Gastroesophageal sphincter (tissue), 4 donors: ENCODE measurements around the gene OR4D10. TPM values are rescaled to one million over a fixed set of nuclear protein-coding genes. Genes with fewer than 3 reads are reported as not detected.

ENCODE experiments used
- ATAC-seq: fragments of 150-250 bp; one replicate; pipeline ENCODE4 v1.9.1; 2016; ENCODE audit warnings: mild to moderate bottlenecking, moderate library complexity
- H3K27ac ChIP-seq, 4 donors: fragments of 200-600 bp; sonication (generic) in 3 of 4; 1 replicate in 3 of 4; 2 replicates in 1 of 4; pipeline ENCODE4 v1.5.1; 2016 to 2019
- H3K27me3 ChIP-seq: fragments of 200-600 bp; sonication (generic); one replicate; pipeline ENCODE4 v1.5.1; 2019
- H3K36me3 ChIP-seq, 2 donors: fragments of 200-600 bp; sonication (generic); one replicate each; pipeline ENCODE4 v1.5.1; 2019; ENCODE audit warnings: control low read depth in 1 of 2
- H3K4me1 ChIP-seq, 3 donors: fragments of 200-600 bp; sonication (generic); 1 replicate in 2 of 3; 2 replicates in 1 of 3; pipeline ENCODE4 v1.5.1; 2016 to 2019; ENCODE audit warnings: control low read depth in 2 of 3
- H3K4me3 ChIP-seq, 2 donors: fragments of 200-600 bp; sonication (generic); one replicate each; pipeline ENCODE4 v1.5.1; 2019; ENCODE audit warnings: mild to moderate bottlenecking in 1 of 2, moderate library complexity in 1 of 2
- H3K9me3 ChIP-seq, 3 donors: fragments of 200-600 bp; sonication (generic); one replicate each; pipeline ENCODE4 v1.5.1; 2017 to 2019; ENCODE audit warnings: control low read depth in 2 of 3
- EP300 ChIP-seq: sonication (generic); formaldehyde crosslinking; IDR thresholded peaks from one replicate; pipeline ENCODE4 v1.6.1; 2017; ENCODE audit warnings: antibody characterized with exemption, mild to moderate bottlenecking
- POLR2A ChIP-seq, 2 donors: fragments of 450-650 bp; IDR thresholded peaks; one replicate each; pipeline ENCODE4 v1.6.1; 2017; ENCODE audit warnings: antibody characterized with exemption in 2 of 2, mild to moderate bottlenecking in 2 of 2, moderate library complexity in 1 of 2
- POLR2AphosphoS5 ChIP-seq: sonication (generic); formaldehyde crosslinking; IDR thresholded peaks from one replicate; pipeline ENCODE4 v1.6.1; 2017; ENCODE audit warnings: antibody characterized with exemption
- WGBS, 2 donors: methylation state at CpG; one replicate each; pipeline ENCODE4 v1.1.5; 2018; ENCODE audit warnings: low coverage in 1 of 2; 5-methylcytosine and 5-hydroxymethylcytosine counted together
- total RNA-seq, 4 donors: library from RNA; depleted of rRNA; stranded (reverse); fragments of >200 nt; gene quantifications; one replicate each; pipeline ENCODE4 v1.1.0, GENCODE V29; 2016
- TF ChIP-seq, protein P1 (sequence below), 4 experiments: fragments of 200-600 bp in 2 of 4; fragments of 450-650 bp in 2 of 4; sonication (generic) in 1 of 4; IDR thresholded peaks; one replicate each; pipeline ENCODE4 v1.5.1; 2017 to 2019; ENCODE audit warnings: antibody characterized with exemption in 4 of 4, mild to moderate bottlenecking in 2 of 4, moderate library complexity in 2 of 4

The OR4D10 gene
- total RNA-seq, 4 donors from 2014 or later: not detected

DNA sequence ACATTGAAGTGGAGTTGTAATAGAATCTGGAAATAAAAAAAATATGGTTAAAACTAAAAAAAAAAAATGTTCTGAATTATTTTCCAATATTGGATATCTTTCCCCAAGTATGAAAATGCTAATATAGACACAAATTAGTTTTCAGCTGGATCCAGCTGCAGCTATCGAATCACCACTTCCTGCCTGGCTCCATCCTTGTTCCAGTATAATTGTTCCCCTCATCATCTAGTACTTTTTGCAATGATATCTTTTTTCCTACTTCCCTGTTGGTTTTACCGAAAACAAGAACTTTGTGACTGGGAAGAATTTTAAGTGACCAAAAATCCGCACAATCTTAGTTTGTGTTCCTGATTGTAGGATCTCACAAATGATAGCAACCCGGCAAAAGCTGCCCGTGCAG is 47.6 kb downstream of the OR4D10 start:
- no peak for ATAC-seq
- TF ChIP-seq EP300 (no peak), POLR2A (IDR thresholded peaks at IDR 0.05) (no peak), POLR2AphosphoS5 (no peak)
- TF ChIP-seq, protein P1, sequence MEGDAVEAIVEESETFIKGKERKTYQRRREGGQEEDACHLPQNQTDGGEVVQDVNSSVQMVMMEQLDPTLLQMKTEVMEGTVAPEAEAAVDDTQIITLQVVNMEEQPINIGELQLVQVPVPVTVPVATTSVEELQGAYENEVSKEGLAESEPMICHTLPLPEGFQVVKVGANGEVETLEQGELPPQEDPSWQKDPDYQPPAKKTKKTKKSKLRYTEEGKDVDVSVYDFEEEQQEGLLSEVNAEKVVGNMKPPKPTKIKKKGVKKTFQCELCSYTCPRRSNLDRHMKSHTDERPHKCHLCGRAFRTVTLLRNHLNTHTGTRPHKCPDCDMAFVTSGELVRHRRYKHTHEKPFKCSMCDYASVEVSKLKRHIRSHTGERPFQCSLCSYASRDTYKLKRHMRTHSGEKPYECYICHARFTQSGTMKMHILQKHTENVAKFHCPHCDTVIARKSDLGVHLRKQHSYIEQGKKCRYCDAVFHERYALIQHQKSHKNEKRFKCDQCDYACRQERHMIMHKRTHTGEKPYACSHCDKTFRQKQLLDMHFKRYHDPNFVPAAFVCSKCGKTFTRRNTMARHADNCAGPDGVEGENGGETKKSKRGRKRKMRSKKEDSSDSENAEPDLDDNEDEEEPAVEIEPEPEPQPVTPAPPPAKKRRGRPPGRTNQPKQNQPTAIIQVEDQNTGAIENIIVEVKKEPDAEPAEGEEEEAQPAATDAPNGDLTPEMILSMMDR (IDR thresholded peaks at IDR 0.05): no peak
- Histone ChIP-seq H3K4me3 (no peak overlapping the region), H3K9me3 (no peaks in the 10 kb centered on the region), H3K4me1 (no peaks in the 10 kb centered on the region), H3K36me3 (no peaks in the 10 kb centered on the region), H3K27ac (no peak overlapping the region), H3K27me3 (no peaks in the 10 kb centered on the region)
- 73 to 75% methylated on average over 1 to 5 of the region's 5 CpGs for WGBS, 2 donors

DNA sequence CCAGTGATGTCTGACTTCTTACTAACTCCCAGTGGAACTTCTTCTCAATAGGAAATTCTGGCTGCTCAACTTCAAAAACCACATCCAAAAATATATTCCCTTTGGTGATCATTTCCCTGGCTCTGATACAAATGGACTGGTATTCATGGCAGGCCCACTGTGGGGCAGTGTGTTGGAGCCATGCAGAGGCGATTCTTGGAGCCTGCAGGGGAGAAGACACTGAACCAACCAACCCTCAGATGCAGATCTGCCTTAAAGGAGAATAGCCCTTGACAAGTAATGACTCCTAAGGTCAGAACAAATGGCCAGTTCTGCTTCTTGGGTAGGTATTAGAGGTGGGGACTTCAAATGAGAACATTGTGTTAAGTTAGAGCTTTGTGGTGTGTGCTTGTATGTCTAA is 50.4 kb downstream of the OR4D10 start:
- Histone ChIP-seq H3K9me3 (no peaks in the 10 kb centered on the region), H3K4me3 (no peak overlapping the region), H3K27ac (no peak overlapping the region), H3K36me3 (no peaks in the 10 kb centered on the region), H3K4me1 (no peaks in the 10 kb centered on the region), H3K27me3 (peaks cover 11% of the 10 kb centered on the region)
- WGBS, 2 donors: 0% methylated on average over 1 of the region's 1 CpG
- ATAC-seq: no peak
- TF ChIP-seq POLR2AphosphoS5 (no peak), POLR2A (IDR thresholded peaks at IDR 0.05) (no peak), EP300 (no peak)
- TF ChIP-seq, protein P1 (IDR thresholded peaks at IDR 0.05): no peak

DNA sequence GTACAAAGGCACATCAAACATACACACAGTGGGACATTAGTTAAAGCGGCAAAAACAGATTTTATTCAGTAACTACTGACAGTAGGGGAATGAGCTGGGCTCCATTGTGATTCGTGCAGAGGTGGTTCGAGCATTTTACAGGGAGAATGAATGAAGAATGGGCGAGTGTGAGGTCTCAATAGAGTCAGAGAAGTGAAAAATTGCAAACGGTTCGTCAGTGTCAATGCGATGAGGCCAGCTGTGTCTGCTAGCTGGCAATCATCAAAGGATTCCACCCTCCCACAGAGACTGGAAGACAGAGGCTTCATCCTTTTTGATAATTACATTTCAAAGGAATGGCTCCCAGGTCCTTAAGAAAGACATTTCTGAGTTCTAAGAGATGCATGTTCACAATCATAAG is 55.6 kb downstream of the OR4D10 start:
- Histone ChIP-seq H3K27me3 (peaks cover 11% of the 10 kb centered on the region), H3K27ac (no peak overlapping the region), H3K36me3 (no peaks in the 10 kb centered on the region), H3K9me3 (no peaks in the 10 kb centered on the region), H3K4me3 (no peak overlapping the region), H3K4me1 (no peaks in the 10 kb centered on the region)
- TF ChIP-seq EP300: no peak
- no peak for TF ChIP-seq POLR2A (IDR thresholded peaks at IDR 0.05)
- TF ChIP-seq, protein P1 (IDR thresholded peaks at IDR 0.05): no peak
- no peak for ATAC-seq
- WGBS, 2 donors: 33% methylated on average over 7 of the region's 7 CpGs; no CpG with 5 or more reads in 1 of the 2 donors

Other genes starting within 250 kb of the OR4D10 start
- gene OR5AN1, start 114.4 kb upstream of the OR4D10 start, total RNA-seq: not detected
- not detected for gene OR5A2, start 46.9 kb upstream of the OR4D10 start, total RNA-seq
- not detected for gene OR5A1, start 36.8 kb upstream of the OR4D10 start, total RNA-seq
- not detected for gene OR4D6, start 16.4 kb upstream of the OR4D10 start, total RNA-seq
- gene OR4D11, start 30.3 kb downstream of the OR4D10 start, total RNA-seq: not detected
- not detected for gene OR4D9, start 38.2 kb downstream of the OR4D10 start, total RNA-seq
- gene OSBP, start 142.5 kb downstream of the OR4D10 start, total RNA-seq: 10 to 100 TPM; 31.4 to 39.7 (median 38.1) TPM
- gene PATL1, start 195.7 kb downstream of the OR4D10 start, total RNA-seq: 10 to 100 TPM; 13.9 to 16.3 (median 15.5) TPM
- not detected for gene OR10V1, start 240.5 kb downstream of the OR4D10 start, total RNA-seq